Measurements from ENCODE around the gene FAM168A.

Gene FAM168A

DNA sequence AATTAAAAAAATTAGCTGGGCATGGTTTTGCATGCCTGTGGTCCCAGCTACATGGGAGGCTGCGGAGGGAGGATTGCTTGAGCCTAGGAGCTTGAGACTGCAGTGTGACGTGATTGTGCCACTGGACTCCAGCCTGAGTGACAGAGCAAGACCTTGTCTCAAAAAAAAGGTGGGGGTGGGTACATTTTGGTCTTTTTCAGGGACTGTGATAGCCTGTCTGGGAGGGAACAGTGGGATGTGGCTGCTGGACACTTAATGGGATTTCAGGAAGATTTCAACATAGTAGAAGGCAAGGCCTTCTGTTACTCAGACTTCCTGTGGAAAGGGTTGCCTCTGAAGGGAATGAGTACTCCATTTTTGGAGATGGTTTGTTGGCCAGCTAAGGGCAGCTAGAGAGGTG, 181.1 kb downstream of the FAM168A start:
- TF ChIP-seq TOX (CRISPR knock-in tag; IDR thresholded peaks at IDR 0.05; ENCODE audit: borderline replicate concordance) (no peak), CSDC2 (CRISPR knock-in tag; IDR thresholded peaks at IDR 0.05) (no peak)

DNA sequence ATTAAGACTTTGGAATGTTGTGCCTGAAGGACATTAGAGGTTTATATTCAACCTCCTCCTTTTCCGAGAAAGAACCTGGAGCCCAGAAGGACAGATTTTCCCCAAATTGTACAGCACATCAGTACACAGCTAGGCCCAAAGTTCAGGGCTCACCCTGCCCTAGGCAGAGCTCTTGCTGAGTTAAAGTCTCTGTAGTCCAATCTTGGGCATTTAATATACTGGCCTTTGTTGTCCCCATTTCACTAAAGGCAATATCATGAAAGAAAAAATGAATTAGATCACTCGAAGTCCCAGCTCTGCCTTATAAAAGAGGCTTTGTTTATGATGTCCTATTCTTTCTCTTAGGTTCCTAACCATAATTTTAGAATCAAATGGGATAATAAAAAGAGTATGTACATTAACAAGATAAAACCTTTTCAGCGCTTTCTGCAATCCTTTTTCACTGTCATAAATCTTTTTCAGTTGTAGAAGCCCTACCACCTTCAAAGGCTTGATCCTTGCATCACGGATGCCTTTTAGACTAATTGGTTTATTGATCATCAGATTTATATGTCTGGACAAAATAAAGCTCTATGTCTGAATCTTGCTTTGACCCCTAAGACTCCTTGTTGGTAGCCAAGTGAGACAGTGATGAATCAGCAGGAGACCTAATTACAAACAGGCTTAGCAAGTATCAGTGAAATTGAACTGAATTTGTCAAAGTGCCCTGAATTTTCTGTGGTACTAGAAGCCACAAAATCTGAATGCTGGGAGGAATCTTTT, 181.9 kb downstream of the FAM168A start:
- no peak for TF ChIP-seq ZFP3 (CRISPR knock-in tag; IDR thresholded peaks at IDR 0.05)
- no peak for TF ChIP-seq RARB (CRISPR knock-in tag; IDR thresholded peaks at IDR 0.05)
- TF ChIP-seq ISL1 (CRISPR knock-in tag; IDR thresholded peaks at IDR 0.05) = peak; percentile 85
- TF ChIP-seq, protein P1, sequence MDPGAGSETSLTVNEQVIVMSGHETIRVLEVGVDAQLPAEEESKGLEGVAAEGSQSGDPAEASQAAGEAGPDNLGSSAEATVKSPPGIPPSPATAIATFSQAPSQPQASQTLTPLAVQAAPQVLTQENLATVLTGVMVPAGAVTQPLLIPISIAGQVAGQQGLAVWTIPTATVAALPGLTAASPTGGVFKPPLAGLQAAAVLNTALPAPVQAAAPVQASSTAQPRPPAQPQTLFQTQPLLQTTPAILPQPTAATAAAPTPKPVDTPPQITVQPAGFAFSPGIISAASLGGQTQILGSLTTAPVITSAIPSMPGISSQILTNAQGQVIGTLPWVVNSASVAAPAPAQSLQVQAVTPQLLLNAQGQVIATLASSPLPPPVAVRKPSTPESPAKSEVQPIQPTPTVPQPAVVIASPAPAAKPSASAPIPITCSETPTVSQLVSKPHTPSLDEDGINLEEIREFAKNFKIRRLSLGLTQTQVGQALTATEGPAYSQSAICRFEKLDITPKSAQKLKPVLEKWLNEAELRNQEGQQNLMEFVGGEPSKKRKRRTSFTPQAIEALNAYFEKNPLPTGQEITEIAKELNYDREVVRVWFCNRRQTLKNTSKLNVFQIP (CRISPR knock-in tag; IDR thresholded peaks at IDR 0.05; ENCODE audit: borderline replicate concordance, low read depth) = peak; percentile 24; the same call in 1 of the 2 replicates
- peak; percentile 21; the same call in 1 of the 2 replicates for TF ChIP-seq ZC3H10 (CRISPR knock-in tag; IDR thresholded peaks at IDR 0.05)
- no peak for TF ChIP-seq ZNF70 (CRISPR knock-in tag; IDR thresholded peaks at IDR 0.05)
- TF ChIP-seq TCF4 (CRISPR knock-in tag; IDR thresholded peaks at IDR 0.05; ENCODE audit: borderline replicate concordance) = peak; percentile 63
- no peak for TF ChIP-seq ZFP30 (CRISPR knock-in tag; IDR thresholded peaks at IDR 0.05)
- TF ChIP-seq GLIS3 (CRISPR knock-in tag; IDR thresholded peaks at IDR 0.05) = no peak
- no peak for TF ChIP-seq ARNTL (CRISPR knock-in tag; IDR thresholded peaks at IDR 0.05; ENCODE audit: borderline replicate concordance, low read depth)
- no peak for TF ChIP-seq CSDC2 (CRISPR knock-in tag; IDR thresholded peaks at IDR 0.05)
- ATAC-seq = peak; percentile 84

More for the DNA sequence above, 181.1 kb downstream of the FAM168A start:
- ATAC-seq = peak; percentile 14; the same call in 2 of the 3 replicates

DNA sequence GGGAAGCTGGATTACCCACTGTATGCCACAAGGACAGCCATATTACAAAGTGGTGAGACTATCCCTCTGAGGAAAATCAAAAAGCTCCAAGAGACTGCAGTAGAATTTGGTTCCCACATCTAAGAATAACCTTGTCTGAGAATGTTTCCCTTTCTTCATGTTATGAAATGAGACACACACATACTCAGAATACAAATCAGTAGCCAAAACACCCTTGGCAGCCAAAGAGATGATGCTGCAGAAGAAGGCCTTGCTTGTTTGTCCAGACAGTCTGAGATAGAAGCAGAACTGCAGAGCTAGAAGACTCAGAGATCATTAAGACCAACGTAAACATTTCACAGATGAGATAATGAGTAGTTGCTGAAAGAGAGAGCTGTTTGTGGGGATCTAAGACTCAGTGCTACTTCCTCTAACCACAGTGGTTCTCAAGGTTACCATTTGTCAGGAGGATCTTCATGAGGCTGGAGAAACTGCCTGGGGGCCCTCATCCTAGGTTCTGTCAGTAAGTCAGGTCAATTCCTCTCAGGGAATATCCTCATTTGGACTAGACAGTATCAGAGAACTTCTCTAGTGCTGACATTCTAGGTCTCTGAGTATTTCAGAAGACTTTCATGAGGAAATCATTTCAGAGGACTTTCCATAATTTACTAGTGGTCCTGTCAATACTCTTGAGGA, 182.8 kb downstream of the FAM168A start:
- ATAC-seq = no peak
- no peak for TF ChIP-seq TOX (CRISPR knock-in tag; IDR thresholded peaks at IDR 0.05; ENCODE audit: borderline replicate concordance)
- TF ChIP-seq, protein P2, sequence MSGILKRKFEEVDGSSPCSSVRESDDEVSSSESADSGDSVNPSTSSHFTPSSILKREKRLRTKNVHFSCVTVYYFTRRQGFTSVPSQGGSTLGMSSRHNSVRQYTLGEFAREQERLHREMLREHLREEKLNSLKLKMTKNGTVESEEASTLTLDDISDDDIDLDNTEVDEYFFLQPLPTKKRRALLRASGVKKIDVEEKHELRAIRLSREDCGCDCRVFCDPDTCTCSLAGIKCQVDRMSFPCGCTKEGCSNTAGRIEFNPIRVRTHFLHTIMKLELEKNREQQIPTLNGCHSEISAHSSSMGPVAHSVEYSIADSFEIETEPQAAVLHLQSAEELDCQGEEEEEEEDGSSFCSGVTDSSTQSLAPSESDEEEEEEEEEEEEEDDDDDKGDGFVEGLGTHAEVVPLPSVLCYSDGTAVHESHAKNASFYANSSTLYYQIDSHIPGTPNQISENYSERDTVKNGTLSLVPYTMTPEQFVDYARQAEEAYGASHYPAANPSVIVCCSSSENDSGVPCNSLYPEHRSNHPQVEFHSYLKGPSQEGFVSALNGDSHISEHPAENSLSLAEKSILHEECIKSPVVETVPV (CRISPR knock-in tag; IDR thresholded peaks at IDR 0.05) = no peak
- TF ChIP-seq ZFP30 (CRISPR knock-in tag; IDR thresholded peaks at IDR 0.05) = no peak
- no peak for TF ChIP-seq OSR1 (CRISPR knock-in tag; IDR thresholded peaks at IDR 0.05)

DNA sequence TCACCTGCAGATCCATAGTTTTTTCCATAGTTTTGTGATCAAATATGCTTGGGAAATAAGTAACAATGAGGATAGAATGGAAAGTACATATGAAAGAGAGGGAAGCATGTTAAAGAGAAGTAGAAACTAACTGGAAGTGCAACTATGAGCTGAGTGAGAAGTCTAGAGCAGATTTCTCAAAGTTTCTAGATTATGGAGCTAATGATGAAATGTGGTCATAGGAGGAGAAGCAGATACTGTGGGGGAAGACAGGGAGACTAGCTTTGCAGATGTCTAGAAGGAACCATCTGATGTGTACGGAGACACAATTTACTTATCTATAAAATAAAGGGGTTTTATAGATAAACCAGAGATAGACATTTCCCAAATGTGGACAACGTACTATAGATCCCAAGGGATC, 184.7 kb downstream of the FAM168A start:
- ATAC-seq = no peak
- TF ChIP-seq CSDC2 (CRISPR knock-in tag; IDR thresholded peaks at IDR 0.05) (no peak), TCF4 (CRISPR knock-in tag; IDR thresholded peaks at IDR 0.05; ENCODE audit: borderline replicate concordance) (no peak), ISL1 (CRISPR knock-in tag; IDR thresholded peaks at IDR 0.05) (no peak), RARB (CRISPR knock-in tag; IDR thresholded peaks at IDR 0.05) (no peak), ESRRG (CRISPR knock-in tag; IDR thresholded peaks at IDR 0.05) (no peak), ARNTL (CRISPR knock-in tag; IDR thresholded peaks at IDR 0.05; ENCODE audit: borderline replicate concordance, low read depth) (no peak), GLIS3 (CRISPR knock-in tag; IDR thresholded peaks at IDR 0.05) (no peak), BACH2 (CRISPR knock-in tag; IDR thresholded peaks at IDR 0.05; ENCODE audit: borderline replicate concordance) (no peak), PPARA (CRISPR knock-in tag; IDR thresholded peaks at IDR 0.05; ENCODE audit: borderline replicate concordance) (no peak), ZNF565 (CRISPR knock-in tag; conservative IDR thresholded peaks at IDR 0.05; ENCODE audit: low read depth) (no peak), ZNF8 (CRISPR knock-in tag; IDR thresholded peaks at IDR 0.05) (no peak), TOX (CRISPR knock-in tag; IDR thresholded peaks at IDR 0.05; ENCODE audit: borderline replicate concordance) (no peak), OSR1 (CRISPR knock-in tag; IDR thresholded peaks at IDR 0.05) (no peak), ZNF70 (CRISPR knock-in tag; IDR thresholded peaks at IDR 0.05) (no peak)
- TF ChIP-seq, protein P1 (CRISPR knock-in tag; IDR thresholded peaks at IDR 0.05; ENCODE audit: borderline replicate concordance, low read depth) = no peak
- TF ChIP-seq, protein P3, sequence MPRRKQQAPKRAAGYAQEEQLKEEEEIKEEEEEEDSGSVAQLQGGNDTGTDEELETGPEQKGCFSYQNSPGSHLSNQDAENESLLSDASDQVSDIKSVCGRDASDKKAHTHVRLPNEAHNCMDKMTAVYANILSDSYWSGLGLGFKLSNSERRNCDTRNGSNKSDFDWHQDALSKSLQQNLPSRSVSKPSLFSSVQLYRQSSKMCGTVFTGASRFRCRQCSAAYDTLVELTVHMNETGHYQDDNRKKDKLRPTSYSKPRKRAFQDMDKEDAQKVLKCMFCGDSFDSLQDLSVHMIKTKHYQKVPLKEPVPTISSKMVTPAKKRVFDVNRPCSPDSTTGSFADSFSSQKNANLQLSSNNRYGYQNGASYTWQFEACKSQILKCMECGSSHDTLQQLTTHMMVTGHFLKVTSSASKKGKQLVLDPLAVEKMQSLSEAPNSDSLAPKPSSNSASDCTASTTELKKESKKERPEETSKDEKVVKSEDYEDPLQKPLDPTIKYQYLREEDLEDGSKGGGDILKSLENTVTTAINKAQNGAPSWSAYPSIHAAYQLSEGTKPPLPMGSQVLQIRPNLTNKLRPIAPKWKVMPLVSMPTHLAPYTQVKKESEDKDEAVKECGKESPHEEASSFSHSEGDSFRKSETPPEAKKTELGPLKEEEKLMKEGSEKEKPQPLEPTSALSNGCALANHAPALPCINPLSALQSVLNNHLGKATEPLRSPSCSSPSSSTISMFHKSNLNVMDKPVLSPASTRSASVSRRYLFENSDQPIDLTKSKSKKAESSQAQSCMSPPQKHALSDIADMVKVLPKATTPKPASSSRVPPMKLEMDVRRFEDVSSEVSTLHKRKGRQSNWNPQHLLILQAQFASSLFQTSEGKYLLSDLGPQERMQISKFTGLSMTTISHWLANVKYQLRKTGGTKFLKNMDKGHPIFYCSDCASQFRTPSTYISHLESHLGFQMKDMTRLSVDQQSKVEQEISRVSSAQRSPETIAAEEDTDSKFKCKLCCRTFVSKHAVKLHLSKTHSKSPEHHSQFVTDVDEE (CRISPR knock-in tag; IDR thresholded peaks at IDR 0.05) = no peak
- TF ChIP-seq, protein P2 (CRISPR knock-in tag; IDR thresholded peaks at IDR 0.05) = no peak
- TF ChIP-seq, protein P4, sequence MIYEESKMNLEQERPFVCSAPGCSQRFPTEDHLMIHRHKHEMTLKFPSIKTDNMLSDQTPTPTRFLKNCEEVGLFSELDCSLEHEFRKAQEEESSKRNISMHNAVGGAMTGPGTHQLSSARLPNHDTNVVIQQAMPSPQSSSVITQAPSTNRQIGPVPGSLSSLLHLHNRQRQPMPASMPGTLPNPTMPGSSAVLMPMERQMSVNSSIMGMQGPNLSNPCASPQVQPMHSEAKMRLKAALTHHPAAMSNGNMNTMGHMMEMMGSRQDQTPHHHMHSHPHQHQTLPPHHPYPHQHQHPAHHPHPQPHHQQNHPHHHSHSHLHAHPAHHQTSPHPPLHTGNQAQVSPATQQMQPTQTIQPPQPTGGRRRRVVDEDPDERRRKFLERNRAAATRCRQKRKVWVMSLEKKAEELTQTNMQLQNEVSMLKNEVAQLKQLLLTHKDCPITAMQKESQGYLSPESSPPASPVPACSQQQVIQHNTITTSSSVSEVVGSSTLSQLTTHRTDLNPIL (CRISPR knock-in tag; IDR thresholded peaks at IDR 0.05; ENCODE audit: low read depth) = no peak
